GM10248 (cell line): ENCODE data around the gene H19.

Experiments used
- CTCF ChIA-PET: fragments of 300-600 bp; sonication (Branson Sonifier 250); formaldehyde crosslinking; extraction: SDS; loops from one replicate; lab custom pipeline; 2021; ENCODE audit warnings: antibody characterized with exemption; lab: Yijun Ruan, JAX
- POLR2A ChIA-PET: fragments of 350-650 bp; sonication (Branson Sonifier 250); formaldehyde crosslinking; extraction: SDS; loops from one replicate; lab custom pipeline; 2020; ENCODE audit warnings: antibody characterized with exemption; lab: Yijun Ruan, JAX
- DNase-seq: peaks from one replicate; pipeline ENCODE4 v3.0.0; 2012; ENCODE audit errors: extremely low spot score
- CTCF ChIP-seq: IDR thresholded peaks from 2 replicates; pipeline ENCODE4 v1.5.1; 2012; ENCODE audit warnings: mild to moderate bottlenecking, low read depth; ENCODE audit errors: extremely low read depth, missing control alignments, control extremely low read depth

Gene H19

GRCh38 chr11:2002042-2002776 lies 4.6 kb upstream of the H19 start:
- TF ChIP-seq CTCF, result no peak
- DNase-seq, result no peak
- ChIA-PET POLR2A (no interaction called here), CTCF (interaction anchor here (0.7 to 4.8 kb wide), 25 partner anchors 11 to 364 kb away, joined by 3 to 83 read pairs (median 4); partner anchors contain the start of genes SYT8 and TNNI2)

- ChIA-PET POLR2A (no interaction called here), CTCF (interaction anchor here (1.0 to 4.8 kb wide), 6 partner anchors 49 to 306 kb away, joined by 3 to 83 read pairs (median 6); partner anchors contain the start of gene TNNI2)
- DNase-seq, result no peak
- TF ChIP-seq CTCF, result no peak
Measured at GRCh38 chr11:1998861-1999260, 1.2 kb upstream of the H19 start.

GRCh38 chr11:1998290-1998689 lies 648 bp upstream of the H19 start:
- POLR2A ChIA-PET, result no interaction called here

GRCh38 chr11:1994121-1994520 lies 3.5 kb downstream of the H19 start:
- DNase-seq, result no peak
- ChIA-PET CTCF (interaction anchor here (0.6 to 1.3 kb wide), 5 partner anchors 9 to 300 kb away, joined by 3 read pairs; no protein-coding TSS in a partner anchor), POLR2A (no interaction called here)
- no peak for TF ChIP-seq CTCF

More at GRCh38 chr11:1998290-1998689, 648 bp upstream of the H19 start:
- CTCF ChIA-PET, result interaction anchor here (1.3 to 1.5 kb wide), 3 partner anchors 11 to 304 kb away, joined by 3 to 8 read pairs (median 5); no protein-coding TSS in a partner anchor
- TF ChIP-seq CTCF, result no peak
- no peak for DNase-seq

- ChIA-PET CTCF (interaction anchor here (1.0 to 1.6 kb wide), 3 partner anchors 10 to 298 kb away, joined by 3 read pairs; no protein-coding TSS in a partner anchor), POLR2A (no interaction called here)
- no peak for DNase-seq
- TF ChIP-seq CTCF, result no peak
Measured at GRCh38 chr11:1992111-1992510, 5.5 kb downstream of the H19 start.

GRCh38 chr11:1990872-1991578 lies 6.6 kb downstream of the H19 start:
- ChIA-PET CTCF (interaction anchor here (1.0 to 1.6 kb wide), 3 partner anchors 11 to 297 kb away, joined by 3 read pairs; no protein-coding TSS in a partner anchor), POLR2A (no interaction called here)
- DNase-seq, result no peak
- TF ChIP-seq CTCF, result no peak
